ENCODE results near the gene SAXO2.
"Not testable (repeated sequence)": the region's sequence is repeated elsewhere in the genome, so short reads cannot be mapped to it uniquely, and the experiment has no call there.

DNA sequence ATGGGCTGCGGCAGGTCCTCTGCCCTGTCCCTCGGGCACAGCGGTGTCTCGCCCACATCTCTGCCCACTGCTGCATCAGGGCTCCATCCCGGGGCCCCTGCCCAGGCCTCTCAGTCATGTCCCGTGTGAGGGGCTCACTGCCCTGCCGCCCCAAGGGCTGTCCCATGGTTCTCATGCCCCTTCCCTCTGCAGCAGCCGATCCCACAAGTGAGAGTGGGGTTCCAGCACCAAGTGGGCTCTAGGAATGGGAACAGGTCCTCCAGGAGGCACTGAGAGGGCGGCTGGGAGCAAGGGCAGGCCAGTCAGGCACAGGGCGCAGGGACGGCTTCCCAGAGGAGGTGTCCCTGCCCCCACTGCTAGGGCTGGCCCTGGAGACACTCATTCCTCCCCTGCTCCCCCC, 68.3 kb downstream of the SAXO2 start:
- TF ChIP-seq, protein P1, sequence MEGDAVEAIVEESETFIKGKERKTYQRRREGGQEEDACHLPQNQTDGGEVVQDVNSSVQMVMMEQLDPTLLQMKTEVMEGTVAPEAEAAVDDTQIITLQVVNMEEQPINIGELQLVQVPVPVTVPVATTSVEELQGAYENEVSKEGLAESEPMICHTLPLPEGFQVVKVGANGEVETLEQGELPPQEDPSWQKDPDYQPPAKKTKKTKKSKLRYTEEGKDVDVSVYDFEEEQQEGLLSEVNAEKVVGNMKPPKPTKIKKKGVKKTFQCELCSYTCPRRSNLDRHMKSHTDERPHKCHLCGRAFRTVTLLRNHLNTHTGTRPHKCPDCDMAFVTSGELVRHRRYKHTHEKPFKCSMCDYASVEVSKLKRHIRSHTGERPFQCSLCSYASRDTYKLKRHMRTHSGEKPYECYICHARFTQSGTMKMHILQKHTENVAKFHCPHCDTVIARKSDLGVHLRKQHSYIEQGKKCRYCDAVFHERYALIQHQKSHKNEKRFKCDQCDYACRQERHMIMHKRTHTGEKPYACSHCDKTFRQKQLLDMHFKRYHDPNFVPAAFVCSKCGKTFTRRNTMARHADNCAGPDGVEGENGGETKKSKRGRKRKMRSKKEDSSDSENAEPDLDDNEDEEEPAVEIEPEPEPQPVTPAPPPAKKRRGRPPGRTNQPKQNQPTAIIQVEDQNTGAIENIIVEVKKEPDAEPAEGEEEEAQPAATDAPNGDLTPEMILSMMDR (IDR thresholded peaks at IDR 0.05; ENCODE audit: low read depth, low read length), result not testable (repeated sequence)
- TF ChIP-seq EZH2phosphoT487 (IDR thresholded peaks at IDR 0.05; ENCODE audit: low read depth), result not testable (repeated sequence)

Data from OCI-LY3 (cell line).